ENCODE data around the gene PDE9A. TPM values are rescaled to one million over a fixed set of nuclear protein-coding genes. Genes with fewer than 3 reads are reported as not detected.
"Not testable (repeated sequence)": the region's sequence is repeated elsewhere in the genome, so short reads cannot be mapped to it uniquely, and the experiment has no call there.

The PDE9A gene
- total RNA-seq, 1 donor from 2014 or later, result 1.6 TPM

- Histone ChIP-seq H3K27me3 (ENCODE audit: control insufficient read depth, insufficient read depth, low read length) (no peaks in the 10 kb centered on the region), H3K36me3 (ENCODE audit: control insufficient read depth, insufficient read depth, low read length) (no peaks in the 10 kb centered on the region), H3K4me3 (ENCODE audit: low read depth, low read length) (no peak overlapping the region)
- DNase-seq (ENCODE audit: low read depth), result no peak
- FAIRE-seq, result no peak
- no peak for TF ChIP-seq CTCF (IDR thresholded peaks at IDR 0.05; ENCODE audit: insufficient read depth, low read length, severe bottlenecking)
Observed at GRCh38 chr21:42794551-42794950, 141.1 kb downstream of the PDE9A start.

- Histone ChIP-seq H3K36me3 (ENCODE audit: control insufficient read depth, insufficient read depth, low read length) (no peaks in the 10 kb centered on the region), H3K4me3 (ENCODE audit: low read depth, low read length) (no peak overlapping the region), H3K27me3 (ENCODE audit: control insufficient read depth, insufficient read depth, low read length) (no peaks in the 10 kb centered on the region)
- DNase-seq (ENCODE audit: low read depth) (no peak), FAIRE-seq (no peak)
- no peak for TF ChIP-seq CTCF (IDR thresholded peaks at IDR 0.05; ENCODE audit: insufficient read depth, low read length, severe bottlenecking)
Observed at GRCh38 chr21:42796327-42797062, 143.1 kb downstream of the PDE9A start.

GRCh38 chr21:42797522-42797921 lies 144.1 kb downstream of the PDE9A start:
- no peak for DNase-seq (ENCODE audit: low read depth)
- no peak overlapping the region for H3K4me3 ChIP-seq (ENCODE audit: low read depth, low read length)
- FAIRE-seq, result no peak
- no peak for TF ChIP-seq CTCF (IDR thresholded peaks at IDR 0.05; ENCODE audit: insufficient read depth, low read length, severe bottlenecking)
- H3K36me3 ChIP-seq (ENCODE audit: control insufficient read depth, insufficient read depth, low read length), result no peaks in the 10 kb centered on the region
- H3K27me3 ChIP-seq (ENCODE audit: control insufficient read depth, insufficient read depth, low read length), result no peaks in the 10 kb centered on the region

GRCh38 chr21:42798106-42798505 lies 144.7 kb downstream of the PDE9A start:
- no peak for TF ChIP-seq CTCF (IDR thresholded peaks at IDR 0.05; ENCODE audit: insufficient read depth, low read length, severe bottlenecking)
- no peaks in the 10 kb centered on the region for H3K27me3 ChIP-seq (ENCODE audit: control insufficient read depth, insufficient read depth, low read length)
- DNase-seq (ENCODE audit: low read depth), result no peak
- no peak overlapping the region for H3K4me3 ChIP-seq (ENCODE audit: low read depth, low read length)
- FAIRE-seq, result no peak
- no peaks in the 10 kb centered on the region for H3K36me3 ChIP-seq (ENCODE audit: control insufficient read depth, insufficient read depth, low read length)

GRCh38 chr21:42799516-42799915 lies 146.1 kb downstream of the PDE9A start:
- TF ChIP-seq CTCF (IDR thresholded peaks at IDR 0.05; ENCODE audit: insufficient read depth, low read length, severe bottlenecking), result no peak
- Histone ChIP-seq H3K4me3 (ENCODE audit: low read depth, low read length) (no peak overlapping the region), H3K36me3 (ENCODE audit: control insufficient read depth, insufficient read depth, low read length) (no peaks in the 10 kb centered on the region), H3K27me3 (ENCODE audit: control insufficient read depth, insufficient read depth, low read length) (no peaks in the 10 kb centered on the region)
- FAIRE-seq (no peak), DNase-seq (ENCODE audit: low read depth) (peak; percentile 94)

GRCh38 chr21:42799948-42800347 lies 146.5 kb downstream of the PDE9A start:
- H3K36me3 ChIP-seq (ENCODE audit: control insufficient read depth, insufficient read depth, low read length), result no peaks in the 10 kb centered on the region
- H3K4me3 ChIP-seq (ENCODE audit: low read depth, low read length), result no peak overlapping the region
- no peak for TF ChIP-seq CTCF (IDR thresholded peaks at IDR 0.05; ENCODE audit: insufficient read depth, low read length, severe bottlenecking)
- DNase-seq (ENCODE audit: low read depth) (no peak), FAIRE-seq (no peak)
- no peaks in the 10 kb centered on the region for H3K27me3 ChIP-seq (ENCODE audit: control insufficient read depth, insufficient read depth, low read length)

GRCh38 chr21:42801616-42802015 lies 148.2 kb downstream of the PDE9A start:
- not testable (repeated sequence) for H3K4me3 ChIP-seq (ENCODE audit: low read depth, low read length); DNase-seq (ENCODE audit: low read depth); H3K36me3 ChIP-seq (ENCODE audit: control insufficient read depth, insufficient read depth, low read length); H3K27me3 ChIP-seq (ENCODE audit: control insufficient read depth, insufficient read depth, low read length); FAIRE-seq
